Esophagus squamous epithelium (tissue), 4 donors: ENCODE results near the gene ITIH1.

Experiments
- CTCF ChIP-seq, 6 experiments: fragments of 450-650 bp in 4 of 6; fragments of 200-600 bp in 2 of 6; sonication (generic) in 2 of 6; IDR thresholded peaks; one replicate each; pipeline ENCODE4 v1.5.1; 2016 to 2019; ENCODE audit warnings: antibody characterized with exemption in 6 of 6, mild to moderate bottlenecking in 4 of 6, moderate library complexity in 4 of 6
- POLR2A ChIP-seq, 4 donors: fragments of 450-650 bp; IDR thresholded peaks; one replicate each; pipeline ENCODE4 v1.6.1; 2017; ENCODE audit warnings: antibody characterized with exemption in 4 of 4, mild to moderate bottlenecking in 4 of 4, moderate library complexity in 3 of 4

GRCh38 chr3:52809662-52810377 is 32.4 kb downstream of the ITIH1 start:
- no peak for TF ChIP-seq CTCF (IDR thresholded peaks at IDR 0.05)
- TF ChIP-seq POLR2A (IDR thresholded peaks at IDR 0.05) = no peak
